GM21381 (cell line): Measurements from ENCODE around the gene LOC128125822.
"Not testable (repeated sequence)": the region's sequence is repeated elsewhere in the genome, so short reads cannot be mapped to it uniquely, and the experiment has no call there.

Source experiments
- ATAC-seq: cut with Tn5 transposase; IDR thresholded peaks from one replicate; pipeline ENCODE4 v1.9.1; 2021; ENCODE audit warnings: mild to moderate bottlenecking, moderate library complexity; ENCODE audit not compliant: unreplicated experiment

Gene LOC128125822

GRCh38 chr6:63572044-63572746 lies at the start of gene LOC128125822, which contains the start of gene PTP4A1:
TSS of gene LOC128125822 (plus strand) at chr6:63572480.
TSS of gene PTP4A1 (plus strand) at chr6:63572480. CDS start at chr6:63576881, 4,401 bp downstream.
- ATAC-seq = peak; percentile 89

- not testable (repeated sequence) for ATAC-seq
These were observed 49.4 kb upstream of the LOC128125822 start for GRCh38 chr6:63522911-63523287.

GRCh38 chr6:63523630-63524029 lies 48.6 kb upstream of the LOC128125822 start:
- no peak for ATAC-seq

GRCh38 chr6:63525186-63525878 lies 46.9 kb upstream of the LOC128125822 start:
- ATAC-seq = peak; percentile 46

- ATAC-seq = no peak
These were observed 45.3 kb upstream of the LOC128125822 start for GRCh38 chr6:63526931-63527330.

DNA sequence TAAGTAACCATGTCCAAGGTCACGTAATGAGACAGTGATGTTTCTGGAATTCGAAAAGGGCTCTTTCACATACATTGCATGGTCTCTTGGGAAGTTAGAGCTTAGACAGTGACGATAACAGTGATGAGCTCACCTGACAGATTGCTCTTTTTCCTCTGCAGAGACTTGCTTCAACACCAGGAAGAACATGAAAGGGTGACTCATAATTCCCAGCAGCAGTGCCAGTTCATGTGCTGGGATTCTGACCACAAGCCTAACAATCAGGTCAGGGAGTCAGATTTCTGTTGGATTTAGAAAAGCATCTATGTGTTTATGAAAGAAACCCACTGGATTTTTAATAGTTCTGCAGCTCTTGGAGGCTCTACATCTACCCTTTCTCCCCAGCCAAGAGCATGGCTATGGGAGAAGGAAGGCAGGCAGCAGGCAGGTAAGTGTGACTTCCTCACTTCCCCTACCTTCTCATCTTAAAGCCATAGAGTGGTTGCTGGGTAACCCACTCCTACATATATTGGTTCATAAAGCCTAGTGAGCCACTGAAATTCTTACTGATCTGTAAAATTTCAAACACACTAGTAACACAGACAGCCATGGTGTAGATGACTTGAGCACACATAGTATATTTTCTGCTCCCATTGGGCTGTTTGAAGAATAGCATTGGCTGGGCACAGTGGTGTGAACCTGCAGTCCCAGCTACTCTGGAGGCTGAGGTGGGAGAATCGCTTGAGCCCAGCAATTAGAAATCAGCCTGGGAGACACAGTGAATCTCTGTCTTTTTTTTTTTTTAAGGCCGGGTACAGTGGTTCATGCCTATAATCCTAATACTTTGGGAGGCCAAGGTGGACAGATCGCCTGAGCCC lies 44.4 kb upstream of the LOC128125822 start:
- ATAC-seq = no peak

DNA sequence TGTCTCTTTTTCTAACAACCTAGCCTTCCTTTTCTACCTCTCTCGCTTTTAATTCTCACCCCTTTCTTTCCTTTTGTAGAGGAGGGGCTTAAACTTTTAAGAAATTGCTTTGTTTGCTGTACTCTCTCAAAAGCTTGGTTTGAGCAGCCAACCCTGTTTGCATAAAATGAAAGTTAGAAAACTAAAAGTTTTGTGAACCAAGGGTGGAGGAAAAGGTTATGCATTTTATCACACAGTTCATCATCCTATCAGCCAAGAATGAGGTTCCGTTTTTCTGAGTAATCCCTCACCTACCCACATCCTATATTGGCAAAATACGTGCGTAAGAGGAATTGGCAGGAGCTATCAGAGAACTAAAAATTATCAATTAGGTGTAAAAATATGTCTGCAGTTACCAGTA lies 42.8 kb upstream of the LOC128125822 start:
- no peak for ATAC-seq

GRCh38 chr6:63530182-63530581 lies 42.1 kb upstream of the LOC128125822 start:
- ATAC-seq = no peak

DNA sequence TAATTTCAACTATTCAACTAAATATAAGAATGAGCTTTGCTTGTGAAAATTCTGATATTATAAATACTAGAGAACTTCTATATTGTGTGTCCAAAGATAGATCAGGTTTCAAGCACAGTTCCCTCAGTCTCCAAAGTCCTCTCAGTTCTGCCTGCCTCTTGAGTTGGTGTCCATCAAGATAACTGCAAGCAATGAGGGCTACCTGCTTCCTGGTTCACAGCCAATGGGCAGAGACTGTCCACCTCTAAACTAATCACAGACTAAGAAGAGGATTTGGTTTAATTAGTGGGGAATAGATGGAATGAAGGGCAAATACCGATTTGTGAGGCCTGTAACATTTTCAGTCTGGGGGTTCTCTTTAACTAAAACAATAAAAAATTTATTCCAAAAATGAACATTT lies 41.3 kb upstream of the LOC128125822 start:
- ATAC-seq = no peak

- ATAC-seq = no peak
These were observed 39.3 kb upstream of the LOC128125822 start for GRCh38 chr6:63533026-63533425.

GRCh38 chr6:63533952-63534351 lies 38.3 kb upstream of the LOC128125822 start:
- ATAC-seq = no peak

DNA sequence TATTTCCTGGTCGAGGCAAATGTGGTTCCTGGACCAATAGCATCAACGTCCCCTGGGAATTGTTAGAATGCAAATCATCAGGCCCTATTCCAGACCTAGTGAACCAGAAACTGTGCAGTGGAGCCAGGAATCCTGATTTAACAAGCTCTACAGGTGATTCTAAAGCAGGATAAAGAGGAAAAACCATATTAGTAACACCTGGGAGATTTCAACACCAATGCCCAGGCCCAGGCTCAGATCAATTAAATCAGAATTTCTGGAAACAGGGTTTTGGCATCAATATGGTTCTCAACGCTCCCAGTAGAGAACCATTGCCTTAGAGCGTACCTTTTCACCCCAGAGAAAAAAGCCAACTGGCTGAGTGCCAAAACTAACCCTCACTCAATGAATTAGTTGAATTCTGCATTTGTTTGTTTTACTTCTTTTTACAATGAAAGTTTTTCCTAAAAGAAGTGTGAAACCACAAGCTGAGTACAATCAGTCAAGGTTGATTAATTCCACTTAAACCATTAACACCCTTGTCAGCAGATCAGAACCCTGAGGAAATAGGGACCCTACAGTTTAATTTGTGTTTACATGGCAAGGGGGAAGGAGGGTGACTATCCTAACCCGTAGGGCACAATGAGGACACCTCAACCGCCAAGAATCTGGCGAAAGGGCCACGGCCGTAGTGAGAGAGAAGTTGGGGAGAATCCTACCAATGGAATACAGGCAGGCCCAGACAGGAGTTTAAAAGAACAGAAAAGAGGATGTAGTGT lies 34.9 kb upstream of the LOC128125822 start:
- peak; percentile 62 for ATAC-seq

DNA sequence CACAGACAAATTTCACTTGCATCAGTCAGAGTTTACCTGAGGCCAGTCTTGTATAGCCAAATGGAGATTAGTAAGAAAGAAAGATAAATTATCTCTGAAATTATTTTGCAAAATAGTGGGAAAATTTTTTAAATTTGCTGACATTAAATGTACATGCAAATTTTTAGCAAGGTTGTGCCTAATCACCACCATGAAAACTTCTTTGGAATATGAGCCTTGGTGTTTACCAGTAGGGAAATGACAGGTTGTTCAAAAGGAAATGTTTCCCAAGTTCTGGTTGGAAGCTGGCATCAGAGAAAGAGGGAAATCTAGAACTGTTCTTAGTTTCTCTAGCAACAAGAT lies 34.4 kb upstream of the LOC128125822 start:
- ATAC-seq = no peak

GRCh38 chr6:63538550-63538949 lies 33.7 kb upstream of the LOC128125822 start:
- ATAC-seq = no peak

- no peak for ATAC-seq
These were observed 29.3 kb upstream of the LOC128125822 start for GRCh38 chr6:63543001-63543400.

DNA sequence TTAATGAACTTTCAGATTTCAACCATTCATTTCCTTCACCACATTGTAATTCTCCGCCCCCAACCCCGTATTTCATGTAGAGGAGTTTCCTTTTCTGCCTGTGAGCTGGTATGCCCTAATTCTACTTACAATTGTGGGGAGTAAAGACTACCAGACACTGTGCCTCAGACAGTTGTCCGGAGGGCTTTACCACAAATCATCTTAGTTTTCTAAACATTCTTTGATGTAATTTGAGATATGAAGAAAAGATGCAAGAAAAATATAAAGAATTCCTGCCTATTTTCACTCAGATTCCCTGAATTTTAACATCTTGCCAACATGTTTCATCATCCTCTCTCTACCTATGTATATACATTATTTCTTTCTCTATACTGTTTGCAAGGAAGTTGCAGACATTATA lies 28.3 kb upstream of the LOC128125822 start:
- no peak for ATAC-seq

GRCh38 chr6:63546236-63546635 lies 26.0 kb upstream of the LOC128125822 start:
- no peak for ATAC-seq

GRCh38 chr6:63546697-63547096 lies 25.6 kb upstream of the LOC128125822 start:
- no peak for ATAC-seq

GRCh38 chr6:63549076-63549475 lies 23.2 kb upstream of the LOC128125822 start:
- no peak for ATAC-seq

- ATAC-seq = peak; percentile 99
These were observed 19.1 kb upstream of the LOC128125822 start for GRCh38 chr6:63553208-63553607.

DNA sequence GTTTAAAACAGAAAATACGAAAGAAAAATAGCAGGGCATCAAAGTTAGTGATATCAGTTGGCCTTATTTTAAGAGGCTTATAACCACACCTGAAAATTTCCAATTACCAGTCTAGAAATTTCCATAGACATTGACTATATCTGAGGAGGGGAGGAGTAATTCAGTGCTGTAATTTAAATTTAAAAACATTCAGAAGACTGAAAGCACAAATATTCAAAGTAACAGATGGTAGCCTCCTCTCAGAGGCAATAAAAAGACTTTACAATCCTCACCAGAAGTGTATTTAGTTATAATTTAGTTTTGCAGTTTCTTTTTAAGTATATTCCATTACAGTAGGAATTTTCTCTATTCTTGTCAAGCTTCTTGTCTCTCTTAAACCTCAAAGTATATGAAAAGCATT lies 18.4 kb upstream of the LOC128125822 start:
- ATAC-seq = no peak
